HepG2 (cell line): Measurements from ENCODE around the gene ZNF316. TPM values are rescaled to one million over a fixed set of nuclear protein-coding genes. Genes with fewer than 3 reads are reported as not detected.

Experiments
- CCDC6 ChIP-seq: sonication (generic); formaldehyde crosslinking; IDR thresholded peaks from 2 replicates; pipeline ENCODE4 v1.8.1; 2022; ENCODE audit warnings: mild to moderate bottlenecking, missing genetic modification reagents, moderate library complexity
- ETS1 ChIP-seq: sonication (generic); formaldehyde crosslinking; IDR thresholded peaks from 2 replicates; pipeline ENCODE4 v1.4.0; 2020; ENCODE audit warnings: missing genetic modification reagents
- HMGA1 ChIP-seq: sonication (generic); formaldehyde crosslinking; conservative IDR thresholded peaks from 2 replicates; pipeline ENCODE4 v1.4.0; 2020; ENCODE audit warnings: missing genetic modification reagents
- HNRNPK ChIP-seq: fragments of 200-400 bp; formaldehyde crosslinking; IDR thresholded peaks from 2 replicates; pipeline ENCODE4 v1.6.1; 2018; ENCODE audit warnings: low read length, low read depth, moderate library complexity, mild to moderate bottlenecking; ENCODE audit not compliant: poor library complexity, severe bottlenecking
- MBD4 ChIP-seq: IDR thresholded peaks from 2 replicates; pipeline ENCODE4 v1.6.1; 2012; ENCODE audit warnings: low read length, inconsistent platforms, borderline replicate concordance
- PHF5A ChIP-seq: IDR thresholded peaks from one replicate; pipeline ENCODE4 v1.6.1; 2018; ENCODE audit warnings: low read depth, missing genetic modification reagents; ENCODE audit not compliant: unreplicated experiment
- SKI ChIP-seq: fragments of 450-650 bp; IDR thresholded peaks from one replicate; pipeline ENCODE4 v1.6.1; 2018; ENCODE audit warnings: mild to moderate bottlenecking; ENCODE audit not compliant: partially characterized antibody
- ZNF20 ChIP-seq: sonication (generic); formaldehyde crosslinking; IDR thresholded peaks from 2 replicates; pipeline ENCODE4 v1.4.0; 2020; ENCODE audit warnings: mild to moderate bottlenecking, moderate library complexity, missing genetic modification reagents
- ZNF430 ChIP-seq: sonication (generic); formaldehyde crosslinking; IDR thresholded peaks from 2 replicates; pipeline ENCODE4 v1.9.0; 2021; ENCODE audit warnings: mild to moderate bottlenecking, missing genetic modification reagents
- ZNF484 ChIP-seq: sonication (generic); formaldehyde crosslinking; IDR thresholded peaks from 2 replicates; pipeline ENCODE4 v1.5.1; 2020; ENCODE audit warnings: mild to moderate bottlenecking, low read depth, missing genetic modification reagents, borderline replicate concordance
- ZNF652 ChIP-seq: IDR thresholded peaks from 2 replicates; pipeline ENCODE4 v1.6.1; 2016; ENCODE audit warnings: low read depth, borderline replicate concordance
- ZSCAN21 ChIP-seq: sonication (generic); formaldehyde crosslinking; IDR thresholded peaks from 2 replicates; pipeline ENCODE4 v1.8.0; 2022; ENCODE audit warnings: mild to moderate bottlenecking, missing genetic modification reagents, moderate library complexity, borderline replicate concordance
- polyA plus RNA-seq, 8 experiments: library from polyadenylated mRNA; depleted of rRNA in 3 of 8; stranded (reverse) in 7 of 8; unstranded in 1 of 8; fragments of >200 nt; fragmentation: Illumina TruSeq in 4 of 8; extraction: Trizol in 4 of 8; gene quantifications; 2 replicates each; pipeline versions ENCODE4 v1.2.1 to v1.2.3, GENCODE V29; 2011 to 2016; ENCODE audit warnings: low read depth in 4 of 8, missing spikeins in 1 of 8, mixed read lengths in 1 of 8; ENCODE audit not compliant: insufficient read depth in 1 of 8
- total RNA-seq, 5 experiments: library from RNA; depleted of rRNA; stranded (reverse); fragments of >200 nt; fragmentation: Illumina TruSeq; extraction: Trizol; gene quantifications; 2 replicates each; pipeline ENCODE4 v1.2.3, GENCODE V29; 2016; ENCODE audit warnings: low read depth in 1 of 5
- TF ChIP-seq, protein P1 (sequence below), 2 experiments: fragments of 450-650 bp in 1 of 2; sonication (generic) in 1 of 2; formaldehyde crosslinking in 1 of 2; IDR thresholded peaks; 2 replicates each; pipeline versions ENCODE4 v1.6.1 to v1.8.0; 2016 to 2022; ENCODE audit warnings: antibody characterized with exemption in 1 of 2, mild to moderate bottlenecking in 1 of 2, missing genetic modification reagents in 1 of 2
- TF ChIP-seq, protein P2 (sequence below): sonication (generic); formaldehyde crosslinking; conservative IDR thresholded peaks from 2 replicates; pipeline ENCODE4 v1.4.0; 2020; ENCODE audit warnings: missing genetic modification reagents

Gene ZNF316
- total and polyA plus RNA-seq, 2 of the 13 experiments (the other 11 are each of a cell fraction or from before 2014, with no cell fraction given) = 4.3 to 9.9 TPM

DNA sequence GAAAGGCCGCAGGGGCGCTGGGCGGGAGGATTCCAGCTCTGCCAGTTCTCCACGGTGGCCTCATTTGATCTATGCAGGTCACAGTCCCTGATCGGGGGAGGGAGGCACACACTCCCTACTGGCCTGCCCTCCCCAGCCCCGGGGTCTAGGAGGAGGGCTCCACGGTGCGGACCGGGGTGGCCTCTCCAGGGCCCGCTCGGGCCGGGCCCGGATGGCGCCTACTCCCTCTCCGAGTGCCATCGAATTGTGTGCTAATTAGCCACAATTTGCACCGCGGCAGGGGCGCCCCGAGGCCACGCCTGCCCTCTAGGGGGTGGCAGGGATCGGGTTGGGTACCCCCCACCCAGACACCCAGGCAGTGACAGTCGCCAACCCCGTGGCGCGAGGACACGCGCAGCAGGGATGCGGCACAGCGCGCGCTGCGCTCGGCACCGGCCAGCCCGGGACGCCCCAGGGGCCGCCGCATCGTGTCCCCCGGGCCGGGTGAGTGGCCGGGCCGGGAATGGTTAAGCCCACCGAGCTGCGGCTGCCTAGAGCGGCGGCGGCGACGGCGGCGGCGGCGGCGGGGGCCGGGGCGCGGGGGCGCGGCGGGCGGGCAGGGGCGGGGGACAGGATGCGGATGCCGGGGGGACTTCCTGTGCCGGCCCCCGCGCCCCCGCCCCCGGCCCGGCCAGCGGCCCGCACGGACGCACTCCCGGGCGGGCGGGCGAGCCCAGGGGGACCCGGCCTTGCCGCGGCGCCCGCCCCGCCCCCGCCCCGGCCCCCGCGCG is 22.0 kb upstream of the ZNF316 start, which contains the start of gene ZNF853 (continued):
- TF ChIP-seq, protein P1, sequence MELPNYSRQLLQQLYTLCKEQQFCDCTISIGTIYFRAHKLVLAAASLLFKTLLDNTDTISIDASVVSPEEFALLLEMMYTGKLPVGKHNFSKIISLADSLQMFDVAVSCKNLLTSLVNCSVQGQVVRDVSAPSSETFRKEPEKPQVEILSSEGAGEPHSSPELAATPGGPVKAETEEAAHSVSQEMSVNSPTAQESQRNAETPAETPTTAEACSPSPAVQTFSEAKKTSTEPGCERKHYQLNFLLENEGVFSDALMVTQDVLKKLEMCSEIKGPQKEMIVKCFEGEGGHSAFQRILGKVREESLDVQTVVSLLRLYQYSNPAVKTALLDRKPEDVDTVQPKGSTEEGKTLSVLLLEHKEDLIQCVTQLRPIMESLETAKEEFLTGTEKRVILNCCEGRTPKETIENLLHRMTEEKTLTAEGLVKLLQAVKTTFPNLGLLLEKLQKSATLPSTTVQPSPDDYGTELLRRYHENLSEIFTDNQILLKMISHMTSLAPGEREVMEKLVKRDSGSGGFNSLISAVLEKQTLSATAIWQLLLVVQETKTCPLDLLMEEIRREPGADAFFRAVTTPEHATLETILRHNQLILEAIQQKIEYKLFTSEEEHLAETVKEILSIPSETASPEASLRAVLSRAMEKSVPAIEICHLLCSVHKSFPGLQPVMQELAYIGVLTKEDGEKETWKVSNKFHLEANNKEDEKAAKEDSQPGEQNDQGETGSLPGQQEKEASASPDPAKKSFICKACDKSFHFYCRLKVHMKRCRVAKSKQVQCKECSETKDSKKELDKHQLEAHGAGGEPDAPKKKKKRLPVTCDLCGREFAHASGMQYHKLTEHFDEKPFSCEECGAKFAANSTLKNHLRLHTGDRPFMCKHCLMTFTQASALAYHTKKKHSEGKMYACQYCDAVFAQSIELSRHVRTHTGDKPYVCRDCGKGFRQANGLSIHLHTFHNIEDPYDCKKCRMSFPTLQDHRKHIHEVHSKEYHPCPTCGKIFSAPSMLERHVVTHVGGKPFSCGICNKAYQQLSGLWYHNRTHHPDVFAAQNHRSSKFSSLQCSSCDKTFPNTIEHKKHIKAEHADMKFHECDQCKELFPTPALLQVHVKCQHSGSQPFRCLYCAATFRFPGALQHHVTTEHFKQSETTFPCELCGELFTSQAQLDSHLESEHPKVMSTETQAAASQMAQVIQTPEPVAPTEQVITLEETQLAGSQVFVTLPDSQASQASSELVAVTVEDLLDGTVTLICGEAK (IDR thresholded peaks at IDR 0.05) = no peak
- TF ChIP-seq, protein P1 (CRISPR knock-in tag; IDR thresholded peaks at IDR 0.05) = no peak
- TF ChIP-seq ZNF652 (CRISPR knock-in tag) (peak; percentile 74; the same call in 1 of the 2 replicates), HMGA1 (CRISPR knock-in tag) (no peak), CCDC6 (0 out of 2 replicates have a peak, but pooled peaks have one; percentile 32), ZNF20 (CRISPR knock-in tag) (no peak), PHF5A (no peak), ZSCAN21 (CRISPR knock-in tag) (0 out of 2 replicates have a peak, but pooled peaks have one; percentile 50), ETS1 (CRISPR knock-in tag) (no peak), MBD4 (no peak), SKI (peak; percentile 60), ZNF430 (CRISPR knock-in tag) (no peak), HNRNPK (no peak), ZNF484 (CRISPR knock-in tag) (no peak)
- TF ChIP-seq, protein P2, sequence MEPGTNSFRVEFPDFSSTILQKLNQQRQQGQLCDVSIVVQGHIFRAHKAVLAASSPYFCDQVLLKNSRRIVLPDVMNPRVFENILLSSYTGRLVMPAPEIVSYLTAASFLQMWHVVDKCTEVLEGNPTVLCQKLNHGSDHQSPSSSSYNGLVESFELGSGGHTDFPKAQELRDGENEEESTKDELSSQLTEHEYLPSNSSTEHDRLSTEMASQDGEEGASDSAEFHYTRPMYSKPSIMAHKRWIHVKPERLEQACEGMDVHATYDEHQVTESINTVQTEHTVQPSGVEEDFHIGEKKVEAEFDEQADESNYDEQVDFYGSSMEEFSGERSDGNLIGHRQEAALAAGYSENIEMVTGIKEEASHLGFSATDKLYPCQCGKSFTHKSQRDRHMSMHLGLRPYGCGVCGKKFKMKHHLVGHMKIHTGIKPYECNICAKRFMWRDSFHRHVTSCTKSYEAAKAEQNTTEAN (CRISPR knock-in tag) = no peak
